ENCODE measurements around the gene TMED6.

TMED6 gene

GRCh38 chr16:69350536-69351133 is 951 bp downstream of the TMED6 start:
- no peak for DNase-seq

DNA sequence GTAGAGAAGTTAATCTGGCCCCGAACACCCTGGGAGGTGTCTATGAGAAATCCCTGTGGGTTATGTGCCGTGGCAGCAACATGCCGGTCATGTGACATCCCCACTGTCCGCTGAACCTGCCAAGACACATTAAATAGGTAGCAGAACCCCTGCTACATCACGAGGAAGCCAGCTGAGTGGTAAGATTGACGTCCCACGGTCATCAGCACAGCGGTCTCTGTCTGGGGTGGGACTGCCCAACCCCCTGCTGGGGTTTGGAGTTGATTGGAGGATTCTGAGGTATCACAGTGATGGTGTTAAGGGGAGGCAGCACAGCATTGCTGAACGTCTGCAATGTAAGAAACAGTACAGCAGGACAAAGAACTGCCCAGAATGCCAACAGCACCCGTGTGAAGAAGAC is 2.0 kb downstream of the TMED6 start:
- DNase-seq, result no peak

- DNase-seq, result no peak
These were observed 3.4 kb downstream of the TMED6 start for GRCh38 chr16:69348222-69348621.

DNA sequence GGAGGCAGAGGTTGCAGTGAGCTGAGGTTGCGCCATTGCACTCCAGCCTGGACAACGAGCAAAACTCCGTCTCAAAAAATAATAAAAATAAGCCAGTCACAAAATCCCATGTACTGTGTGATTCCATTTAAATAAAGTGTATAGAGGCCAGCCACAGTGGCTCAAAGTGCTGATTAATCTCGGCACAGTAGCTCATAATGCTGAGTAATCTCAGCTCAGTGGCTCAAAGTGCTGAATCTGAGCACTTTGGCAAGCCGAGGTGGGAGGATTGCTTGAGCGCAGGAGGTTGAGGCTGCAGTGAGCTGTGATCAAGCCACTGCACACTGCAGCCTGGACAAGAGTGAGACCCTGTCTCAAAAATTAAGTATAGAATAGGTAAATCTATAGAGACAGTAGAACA is 4.9 kb downstream of the TMED6 start:
- DNase-seq, result no peak

DNA sequence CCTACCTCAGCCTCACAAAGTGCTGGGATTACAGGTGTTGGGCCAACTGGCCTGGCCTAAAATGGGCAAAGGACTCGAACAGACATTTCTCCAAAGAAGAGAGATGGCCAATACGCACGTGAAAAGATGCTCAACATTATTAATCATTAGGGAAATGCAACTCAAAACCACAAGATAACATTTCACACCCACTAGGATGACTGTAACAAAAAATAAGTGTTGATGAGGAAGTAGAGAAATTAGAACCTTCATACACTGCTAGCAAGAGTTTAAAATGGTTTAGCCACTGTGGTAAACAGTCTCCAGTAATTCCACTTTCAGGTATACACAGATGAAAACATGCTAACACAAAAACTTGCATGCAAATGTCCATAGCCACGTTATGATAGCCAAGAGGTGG is 5.7 kb downstream of the TMED6 start:
- DNase-seq, result no peak

GRCh38 chr16:69344171-69344570 is 7.4 kb downstream of the TMED6 start:
- no peak for DNase-seq

DNA sequence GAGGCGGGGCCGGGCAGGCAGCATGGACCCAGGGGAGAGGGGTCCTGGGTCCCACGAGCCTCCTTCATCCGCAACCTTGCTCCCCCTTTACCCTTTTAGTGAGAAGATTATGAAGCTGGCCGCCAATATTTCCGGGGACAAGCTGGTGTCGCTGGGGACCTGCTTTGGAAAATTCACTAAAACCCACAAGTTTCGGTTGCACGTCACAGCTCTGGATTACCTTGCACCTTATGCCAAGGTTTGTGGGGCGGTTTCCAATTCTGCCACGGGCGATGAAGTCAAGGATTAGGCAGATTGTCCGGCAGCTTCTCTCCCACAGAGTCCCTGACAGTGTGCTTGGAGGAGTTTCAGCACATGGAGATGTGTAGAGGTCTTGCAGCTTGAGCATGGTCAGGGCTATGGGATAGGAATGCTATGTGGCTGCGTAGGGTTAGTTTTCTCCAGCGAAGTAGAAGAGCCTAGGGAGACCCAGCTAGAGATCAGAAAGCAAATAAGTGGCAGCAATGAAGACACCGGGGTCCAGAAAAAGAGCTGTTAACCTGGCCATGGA is 11.4 kb downstream of the TMED6 start:
- DNase-seq, result peak; percentile 74

DNA sequence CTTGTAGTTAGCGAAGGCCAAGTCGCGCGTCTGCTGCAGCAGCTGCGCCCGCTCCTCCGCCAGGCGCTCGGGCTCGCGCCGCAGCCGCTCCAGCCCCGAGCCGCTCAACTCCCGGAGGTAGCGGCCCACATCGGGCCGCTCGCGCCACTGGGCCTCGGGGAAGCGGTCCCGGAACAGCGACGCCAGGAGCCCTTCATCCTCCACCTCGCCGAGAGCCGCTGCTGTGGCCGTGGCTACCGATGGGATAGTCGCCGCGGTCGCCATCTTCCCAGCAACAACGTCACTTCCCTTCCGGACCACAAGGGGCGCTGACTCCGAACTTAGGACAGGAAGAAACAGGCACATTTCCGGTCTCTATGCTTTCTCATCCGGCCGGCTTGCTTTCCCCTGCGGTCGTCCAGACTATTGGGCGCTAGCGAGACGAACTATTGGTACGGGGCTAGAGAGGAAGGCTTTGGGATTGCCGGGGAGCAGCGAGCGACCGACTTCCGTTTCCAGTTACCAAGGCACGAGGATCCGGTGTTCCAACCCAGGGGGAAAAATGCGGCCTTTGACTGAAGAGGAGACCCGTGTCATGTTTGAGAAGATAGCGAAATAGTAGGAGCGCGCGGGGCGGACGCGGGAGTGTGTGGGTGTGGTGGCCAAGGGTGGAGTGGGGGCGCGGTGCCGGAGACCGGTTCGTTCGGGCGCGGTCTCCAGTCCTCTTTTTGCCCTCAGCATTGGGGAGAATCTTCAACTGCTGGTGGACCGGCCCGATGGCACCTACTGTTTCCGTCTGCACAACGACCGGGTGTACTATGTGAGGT is 12.1 kb downstream of the TMED6 start, which contains the start of the genes COG8 and NIP7:
Gene COG8 (minus strand): TSS at position 276 of the 806 bp plus-strand sequence. CDS start 12 bp downstream, at position 264.
Gene NIP7 (plus strand): TSS at position 484 of the 806 bp plus-strand sequence. CDS start 58 bp downstream, at position 542.
- DNase-seq, result peak; percentile 96

DNA sequence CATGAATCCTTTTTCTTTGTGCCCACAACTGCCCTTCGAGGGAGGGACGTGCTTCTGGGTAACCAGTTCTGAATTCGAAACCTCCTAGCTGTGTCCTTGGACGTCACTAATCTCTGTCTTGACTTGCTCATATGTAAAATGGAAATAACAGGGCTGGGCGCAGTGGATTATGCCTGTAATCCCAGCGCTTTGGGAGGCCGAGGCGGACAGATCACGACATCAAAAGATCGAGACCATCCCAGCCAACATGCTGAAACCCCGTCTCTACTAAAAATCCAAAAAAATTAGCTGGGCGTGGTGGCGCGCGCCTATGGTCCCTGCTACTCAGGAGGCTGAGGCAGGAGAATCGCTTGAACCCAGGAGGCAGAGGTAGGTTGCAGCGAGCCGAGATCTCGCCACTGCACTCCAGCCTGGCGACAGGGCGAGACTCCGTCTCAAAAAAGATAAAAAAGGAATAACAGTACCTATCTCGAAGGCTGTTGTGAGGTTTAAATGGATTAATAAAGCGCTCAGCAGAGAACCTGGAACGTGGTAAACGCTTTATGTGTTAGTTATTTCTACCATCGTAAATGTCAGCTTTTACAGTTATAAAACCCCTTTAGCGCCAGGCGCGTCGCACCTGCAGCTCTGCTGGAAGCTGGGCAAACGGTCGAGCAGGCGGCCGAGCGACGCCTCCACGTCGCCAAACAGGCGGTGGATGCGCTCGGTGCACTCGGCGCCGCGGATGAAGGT is 12.9 kb downstream of the TMED6 start:
- no peak for DNase-seq

GRCh38 chr16:69334696-69335095 is 16.9 kb downstream of the TMED6 start:
- no peak for DNase-seq

DNA sequence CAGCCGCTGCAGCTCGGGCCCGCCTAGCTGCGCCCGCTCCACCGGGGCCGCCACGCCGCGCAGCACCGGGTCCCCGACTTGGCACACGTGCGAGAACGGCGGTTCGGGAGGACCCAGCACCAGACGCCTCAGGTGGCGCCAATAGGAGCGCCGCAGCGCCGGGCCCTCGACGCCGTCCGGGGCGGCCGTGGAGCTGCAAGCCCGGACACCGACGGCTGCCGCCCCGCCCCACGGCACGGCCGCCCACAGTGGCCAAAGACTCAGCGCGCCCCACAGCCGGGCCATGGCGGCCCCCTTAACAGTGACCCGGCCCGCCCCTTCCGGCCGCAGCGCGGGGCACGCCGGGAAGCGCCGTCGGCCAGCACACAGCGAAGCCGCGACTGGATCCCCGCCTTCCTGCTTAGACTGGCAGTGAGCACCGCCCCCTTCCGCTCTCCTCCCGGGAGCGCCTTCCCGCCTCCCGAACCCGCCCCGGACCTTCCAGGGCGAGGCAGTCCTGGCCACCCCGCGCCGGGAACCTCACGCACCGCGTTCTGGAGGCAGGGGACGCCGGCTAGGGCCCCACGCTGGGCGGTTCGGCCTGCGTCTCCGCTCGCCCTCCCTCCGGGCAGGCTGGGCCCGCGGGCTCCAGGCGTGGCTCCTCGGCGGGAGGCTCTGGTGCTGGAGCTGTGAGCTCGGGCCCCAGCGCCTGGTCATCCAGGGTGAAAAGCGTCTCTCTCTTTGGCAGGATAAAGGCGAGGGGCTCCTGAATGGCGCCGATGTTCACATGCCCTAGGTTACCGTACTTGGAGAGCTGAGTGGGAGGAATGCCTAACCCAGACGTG is 21.1 kb downstream of the TMED6 start, which contains the start of gene PDF:
Gene PDF (minus strand): TSS at position 303 of the 824 bp plus-strand sequence. CDS start 18 bp downstream, at position 285.
- peak; percentile 96 for DNase-seq

GRCh38 chr16:69329369-69330285 is 22.0 kb downstream of the TMED6 start:
- DNase-seq, result peak; percentile 65

GRCh38 chr16:69328854-69329316 is 22.7 kb downstream of the TMED6 start:
- peak; percentile 61 for DNase-seq

DNA sequence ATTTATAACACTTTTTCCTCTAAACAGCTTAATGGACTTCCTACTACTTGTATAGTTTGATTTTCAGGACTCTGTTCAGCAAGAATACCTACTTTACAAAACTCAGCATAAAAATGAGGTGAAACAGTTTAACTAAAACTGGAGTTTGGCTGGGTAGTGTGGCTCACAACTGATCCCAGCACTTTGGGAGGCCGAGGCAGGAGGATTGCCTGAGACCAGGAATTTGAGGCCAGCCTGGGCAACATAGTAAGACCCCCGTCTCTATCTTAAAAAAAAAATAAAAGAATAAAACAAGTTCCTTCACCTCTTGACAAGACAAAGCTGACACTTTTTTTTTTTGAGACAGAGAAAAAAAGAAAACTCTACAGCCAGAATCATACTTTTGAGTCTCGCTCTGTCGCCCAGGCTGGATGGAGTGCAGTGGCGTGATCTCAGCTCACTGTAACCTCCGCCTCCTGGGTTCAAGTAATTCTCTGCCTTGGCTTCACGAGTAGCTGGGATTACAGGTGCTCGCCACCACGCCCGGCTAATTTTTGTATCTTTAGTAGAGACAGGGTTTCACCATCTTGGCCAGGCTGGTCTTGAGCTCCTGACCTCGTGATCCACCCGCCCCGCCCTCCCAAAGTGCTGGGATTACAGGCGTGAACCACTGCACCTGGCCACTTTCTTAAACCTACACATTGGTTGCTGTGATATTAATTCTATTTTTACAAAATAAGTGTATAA is 23.8 kb downstream of the TMED6 start:
- no peak for DNase-seq

DNA sequence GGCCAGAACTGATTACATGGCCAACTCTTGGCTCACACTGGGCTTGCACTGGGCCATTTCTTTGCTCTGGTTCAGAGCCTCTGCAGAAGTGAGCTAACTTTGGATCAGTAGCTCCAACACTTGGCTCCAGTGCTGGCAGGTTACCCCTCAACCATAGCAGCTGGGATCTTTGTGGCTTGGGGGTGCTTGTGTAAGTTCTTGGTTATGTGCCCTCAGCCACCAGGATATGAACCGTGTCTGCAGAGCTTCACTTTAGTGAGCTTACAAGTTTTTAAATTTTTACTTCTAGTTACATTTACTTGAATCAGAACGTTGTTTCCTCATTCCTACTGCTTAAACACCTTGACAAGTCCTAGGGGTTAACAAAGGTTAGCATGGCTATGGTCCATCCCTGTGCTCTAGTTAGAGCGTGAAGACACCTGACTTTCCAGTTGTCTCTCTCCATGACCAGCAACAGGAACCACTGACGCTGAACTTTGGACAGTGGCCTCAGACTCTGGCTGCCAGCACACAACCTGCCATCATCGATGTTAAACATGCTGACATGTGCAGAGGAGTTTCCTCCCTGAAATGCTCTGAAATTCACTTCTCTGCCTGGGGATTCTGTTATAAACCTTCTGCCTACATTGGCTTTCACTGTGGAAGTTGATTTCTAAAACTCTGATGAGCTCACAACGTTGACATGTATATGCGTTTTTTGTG is 25.3 kb downstream of the TMED6 start:
- DNase-seq, result peak; percentile 51

- peak; percentile 52 for DNase-seq
These were observed 25.8 kb downstream of the TMED6 start for GRCh38 chr16:69325784-69326171.

DNA sequence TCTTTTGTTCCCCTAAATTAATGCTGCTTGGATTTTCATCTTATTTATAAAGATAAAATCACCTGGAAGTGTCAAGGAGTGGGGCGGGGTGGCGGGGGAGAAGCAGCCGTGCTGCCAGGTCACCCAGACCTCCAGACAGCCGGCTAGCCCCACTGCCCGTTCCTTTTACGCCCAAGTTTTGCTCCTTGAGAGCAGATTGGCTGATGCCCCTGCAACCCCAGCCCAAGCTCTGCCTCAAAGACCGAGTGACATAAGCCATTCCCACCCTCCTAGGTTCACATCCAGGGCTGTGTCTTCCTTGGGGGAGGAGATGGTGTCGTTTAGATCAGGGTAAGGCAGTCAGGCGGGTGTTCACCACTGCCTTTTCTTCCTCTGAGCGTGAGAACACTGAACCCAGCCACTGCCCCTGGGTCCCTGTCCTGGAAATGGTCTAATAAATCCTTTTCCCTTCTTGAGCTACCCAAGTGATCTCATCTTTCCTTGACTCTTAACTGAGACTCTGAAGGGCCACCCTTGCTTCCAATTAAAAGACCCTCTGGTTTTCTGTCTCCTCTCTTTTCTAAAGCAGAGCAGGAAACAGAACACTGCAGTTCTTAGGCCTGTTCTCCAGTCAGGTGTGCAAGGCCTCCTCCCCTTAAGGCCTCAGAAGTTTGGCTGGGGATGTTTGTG is 26.9 kb downstream of the TMED6 start:
- DNase-seq, result no peak

- DNase-seq, result no peak
These were observed 27.5 kb downstream of the TMED6 start for GRCh38 chr16:69324013-69324531.

- DNase-seq, result no peak
These were observed 28.2 kb downstream of the TMED6 start for GRCh38 chr16:69323415-69323814.

Measured in activated effector memory CD4-positive, alpha-beta T cell treated with anti-CD3 and anti-CD28 coated beads, Interleukin-2, amount 50 U/mL, for 16 hours (primary cell).